ENCODE data around the gene ZYG11B.

The ZYG11B gene

GRCh38 chr1:52753169-52753568 is 26.9 kb downstream of the ZYG11B start:
- DNase-seq, result no peak
- H3K9me3 ChIP-seq (ENCODE audit: control extremely low read depth in 1 of 5, control insufficient read depth in 4 of 5, insufficient read depth in 2 of 5, low read depth in 1 of 5, low read length in 4 of 5), result no peaks in the 10 kb centered on the region
- ChIA-PET CTCF (no interaction called here), POLR2A (no interaction called here)
- peaks cover 0 to 7% (median 3%) of the 10 kb centered on the region in 4 experiments for H3K36me3 ChIP-seq (ENCODE audit: control insufficient read depth in 4 of 4, insufficient read depth in 4 of 4, low read length in 3 of 4)
- no peak overlapping the region for H3K4me3 ChIP-seq (ENCODE audit: control insufficient read depth in 1 of 7, extremely low read depth in 1 of 7, insufficient read depth in 4 of 7, low read depth in 2 of 7, low read length in 6 of 7)
- 100% methylated on average over 2 of the region's 4 CpGs for WGBS (ENCODE audit: insufficient coverage)
- peaks cover 0 to 7% (median 3%) of the 10 kb centered on the region in 4 experiments for H3K4me1 ChIP-seq (ENCODE audit: control extremely low read depth in 1 of 4, control insufficient read depth in 4 of 4, insufficient read depth in 4 of 4, low read length in 3 of 4)
- H3K27ac ChIP-seq (ENCODE audit: insufficient read depth in 1 of 2, low read depth in 1 of 2, low read length in 2 of 2, poor library complexity in 1 of 2, severe bottlenecking in 2 of 2), result no peak overlapping the region
- H3K27me3 ChIP-seq (replicated peaks in 2 of 5; ENCODE audit: control insufficient read depth in 4 of 5, insufficient read depth in 5 of 5, low read length in 4 of 5), result no peaks in the 10 kb centered on the region

DNA sequence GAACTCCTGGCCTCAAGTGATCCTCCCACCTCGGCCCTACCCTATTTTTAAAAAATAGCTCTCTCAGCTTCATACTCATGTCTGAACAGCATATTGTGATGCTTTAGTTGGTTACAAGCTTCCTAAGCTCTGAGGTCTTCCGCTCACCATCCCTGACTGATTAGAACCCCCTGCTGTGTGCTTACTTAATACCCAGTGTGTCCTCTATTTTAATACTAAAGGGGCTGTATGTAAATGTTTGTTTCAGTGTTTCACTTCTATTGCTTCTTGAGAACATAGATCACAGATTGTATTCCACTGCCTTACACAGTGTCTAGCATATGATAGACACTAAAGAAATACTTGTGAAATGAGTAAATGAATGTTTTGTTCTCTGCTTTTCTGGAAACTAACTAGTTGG is 29.8 kb downstream of the ZYG11B start:
- peaks cover 0 to 7% (median 3%) of the 10 kb centered on the region in 4 experiments for H3K4me1 ChIP-seq (ENCODE audit: control extremely low read depth in 1 of 4, control insufficient read depth in 4 of 4, insufficient read depth in 4 of 4, low read length in 3 of 4)

GRCh38 chr1:52759908-52760307 is 33.7 kb downstream of the ZYG11B start:
- H3K4me1 ChIP-seq (ENCODE audit: control extremely low read depth in 1 of 4, control insufficient read depth in 4 of 4, insufficient read depth in 4 of 4, low read length in 3 of 4), result no peaks in the 10 kb centered on the region
- peaks cover 3 to 16% (median 6%) of the 10 kb centered on the region in 4 experiments for H3K36me3 ChIP-seq (ENCODE audit: control insufficient read depth in 4 of 4, insufficient read depth in 4 of 4, low read length in 3 of 4)
- H3K27ac ChIP-seq (ENCODE audit: insufficient read depth in 1 of 2, low read depth in 1 of 2, low read length in 2 of 2, poor library complexity in 1 of 2, severe bottlenecking in 2 of 2), result no peak overlapping the region
- H3K27me3 ChIP-seq (replicated peaks in 2 of 5; ENCODE audit: control insufficient read depth in 4 of 5, insufficient read depth in 5 of 5, low read length in 4 of 5), result no peaks in the 10 kb centered on the region
- no peak for DNase-seq
- CTCF ChIA-PET, result no interaction called here
- POLR2A ChIA-PET, result no interaction called here
- WGBS (ENCODE audit: insufficient coverage), result 96% methylated on average over 8 of the region's 10 CpGs
- H3K4me3 ChIP-seq (ENCODE audit: control insufficient read depth in 1 of 7, extremely low read depth in 1 of 7, insufficient read depth in 4 of 7, low read depth in 2 of 7, low read length in 6 of 7), result no peak overlapping the region
- no peaks in the 10 kb centered on the region for H3K9me3 ChIP-seq (ENCODE audit: control extremely low read depth in 1 of 5, control insufficient read depth in 4 of 5, insufficient read depth in 2 of 5, low read depth in 1 of 5, low read length in 4 of 5)

More for the DNA sequence above, 29.8 kb downstream of the ZYG11B start:
- Histone ChIP-seq H3K27me3 (replicated peaks in 2 of 5; ENCODE audit: control insufficient read depth in 4 of 5, insufficient read depth in 5 of 5, low read length in 4 of 5) (no peaks in the 10 kb centered on the region), H3K4me3 (ENCODE audit: control insufficient read depth in 1 of 7, extremely low read depth in 1 of 7, insufficient read depth in 4 of 7, low read depth in 2 of 7, low read length in 6 of 7) (no peak overlapping the region), H3K9me3 (ENCODE audit: control extremely low read depth in 1 of 5, control insufficient read depth in 4 of 5, insufficient read depth in 2 of 5, low read depth in 1 of 5, low read length in 4 of 5) (no peaks in the 10 kb centered on the region), H3K27ac (ENCODE audit: insufficient read depth in 1 of 2, low read depth in 1 of 2, low read length in 2 of 2, poor library complexity in 1 of 2, severe bottlenecking in 2 of 2) (no peak overlapping the region), H3K36me3 (ENCODE audit: control insufficient read depth in 4 of 4, insufficient read depth in 4 of 4, low read length in 3 of 4) (peaks cover 0 to 10% (median 5%) of the 10 kb centered on the region in 4 experiments)
- CTCF ChIA-PET, result no interaction called here
- no peak for DNase-seq
- 100% methylated on average over 1 of the region's 2 CpGs for WGBS (ENCODE audit: insufficient coverage)
- POLR2A ChIA-PET, result no interaction called here

GRCh38 chr1:52767596-52768280 is 41.5 kb downstream of the ZYG11B start:
- Histone ChIP-seq H3K27me3 (replicated peaks in 2 of 5; ENCODE audit: control insufficient read depth in 4 of 5, insufficient read depth in 5 of 5, low read length in 4 of 5) (no peaks in the 10 kb centered on the region), H3K4me3 (ENCODE audit: control insufficient read depth in 1 of 7, extremely low read depth in 1 of 7, insufficient read depth in 4 of 7, low read depth in 2 of 7, low read length in 6 of 7) (no peak overlapping the region), H3K36me3 (ENCODE audit: control insufficient read depth in 4 of 4, insufficient read depth in 4 of 4, low read length in 3 of 4) (peaks cover 0 to 15% (median 11%) of the 10 kb centered on the region in 4 experiments), H3K27ac (ENCODE audit: insufficient read depth in 1 of 2, low read depth in 1 of 2, low read length in 2 of 2, poor library complexity in 1 of 2, severe bottlenecking in 2 of 2) (no peak overlapping the region), H3K9me3 (ENCODE audit: control extremely low read depth in 1 of 5, control insufficient read depth in 4 of 5, insufficient read depth in 2 of 5, low read depth in 1 of 5, low read length in 4 of 5) (no peaks in the 10 kb centered on the region), H3K4me1 (ENCODE audit: control extremely low read depth in 1 of 4, control insufficient read depth in 4 of 4, insufficient read depth in 4 of 4, low read length in 3 of 4) (peaks cover 0 to 6% (median 5%) of the 10 kb centered on the region in 4 experiments)
- CTCF ChIA-PET, result no interaction called here
- POLR2A ChIA-PET, result no interaction called here
- peak in 2 of 3 donors; percentile 3 to 20 for DNase-seq
- WGBS (ENCODE audit: insufficient coverage), result no CpG with 5 or more reads among the region's 4 CpGs

DNA sequence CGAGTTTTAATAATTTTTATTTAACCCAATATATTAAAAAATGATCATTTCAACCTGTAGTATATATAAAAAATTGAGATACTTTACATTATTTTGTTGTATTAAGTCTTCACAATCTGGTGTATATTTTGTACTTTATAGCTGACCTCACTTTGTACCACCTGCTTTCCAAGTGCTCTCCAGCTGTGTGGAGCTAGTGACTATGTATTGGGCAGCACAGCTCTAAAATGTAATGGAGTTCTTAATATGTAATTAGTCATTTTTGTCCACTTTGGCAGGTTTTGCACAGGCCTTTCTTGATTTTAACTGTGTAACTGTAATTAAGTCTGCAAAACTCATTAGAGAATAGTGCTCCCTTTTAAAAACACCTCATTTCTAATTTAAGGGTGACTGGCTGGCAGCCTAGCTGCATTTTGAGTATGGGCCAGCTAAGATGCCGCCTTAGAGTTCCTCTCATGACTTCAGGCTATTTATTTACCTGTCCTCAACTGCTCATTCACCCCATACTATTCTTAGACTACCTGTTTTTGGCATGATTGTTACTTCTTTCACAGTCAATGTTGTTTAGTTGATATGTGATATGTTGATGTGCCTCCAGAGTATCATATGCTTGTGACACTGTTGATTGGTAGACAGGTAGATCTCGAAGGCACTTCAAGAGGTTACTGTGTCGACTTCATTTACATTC is 43.2 kb downstream of the ZYG11B start:
- Histone ChIP-seq H3K4me1 (ENCODE audit: control extremely low read depth in 1 of 4, control insufficient read depth in 4 of 4, insufficient read depth in 4 of 4, low read length in 3 of 4) (peaks cover 0 to 6% (median 5%) of the 10 kb centered on the region in 4 experiments), H3K9me3 (ENCODE audit: control extremely low read depth in 1 of 5, control insufficient read depth in 4 of 5, insufficient read depth in 2 of 5, low read depth in 1 of 5, low read length in 4 of 5) (no peaks in the 10 kb centered on the region), H3K36me3 (ENCODE audit: control insufficient read depth in 4 of 4, insufficient read depth in 4 of 4, low read length in 3 of 4) (peaks cover 0 to 15% (median 14%) of the 10 kb centered on the region in 4 experiments), H3K27me3 (replicated peaks in 2 of 5; ENCODE audit: control insufficient read depth in 4 of 5, insufficient read depth in 5 of 5, low read length in 4 of 5) (no peaks in the 10 kb centered on the region), H3K4me3 (ENCODE audit: control insufficient read depth in 1 of 7, extremely low read depth in 1 of 7, insufficient read depth in 4 of 7, low read depth in 2 of 7, low read length in 6 of 7) (no peak overlapping the region), H3K27ac (ENCODE audit: insufficient read depth in 1 of 2, low read depth in 1 of 2, low read length in 2 of 2, poor library complexity in 1 of 2, severe bottlenecking in 2 of 2) (no peak overlapping the region)
- POLR2A ChIA-PET, result no interaction called here
- no peak for DNase-seq
- CTCF ChIA-PET, result no interaction called here
- no CpG with 5 or more reads among the region's 4 CpGs for WGBS (ENCODE audit: insufficient coverage)

- no peaks in the 10 kb centered on the region for H3K9me3 ChIP-seq (ENCODE audit: control extremely low read depth in 1 of 5, control insufficient read depth in 4 of 5, insufficient read depth in 2 of 5, low read depth in 1 of 5, low read length in 4 of 5)
- peaks cover 0 to 6% (median 5%) of the 10 kb centered on the region in 4 experiments for H3K4me1 ChIP-seq (ENCODE audit: control extremely low read depth in 1 of 4, control insufficient read depth in 4 of 4, insufficient read depth in 4 of 4, low read length in 3 of 4)
- peaks cover 0 to 18% (median 14%) of the 10 kb centered on the region in 4 experiments for H3K36me3 ChIP-seq (ENCODE audit: control insufficient read depth in 4 of 4, insufficient read depth in 4 of 4, low read length in 3 of 4)
- H3K4me3 ChIP-seq (ENCODE audit: control insufficient read depth in 1 of 7, extremely low read depth in 1 of 7, insufficient read depth in 4 of 7, low read depth in 2 of 7, low read length in 6 of 7), result no peak overlapping the region
- ChIA-PET CTCF (no interaction called here), POLR2A (no interaction called here)
- 91% methylated on average over 5 of the region's 7 CpGs for WGBS (ENCODE audit: insufficient coverage)
- no peak for DNase-seq
- no peaks in the 10 kb centered on the region for H3K27me3 ChIP-seq (replicated peaks in 2 of 5; ENCODE audit: control insufficient read depth in 4 of 5, insufficient read depth in 5 of 5, low read length in 4 of 5)
- no peak overlapping the region for H3K27ac ChIP-seq (ENCODE audit: insufficient read depth in 1 of 2, low read depth in 1 of 2, low read length in 2 of 2, poor library complexity in 1 of 2, severe bottlenecking in 2 of 2)
Observed at GRCh38 chr1:52771384-52771783, 45.1 kb downstream of the ZYG11B start.

GRCh38 chr1:52786148-52786547 is 59.9 kb downstream of the ZYG11B start:
- no peak overlapping the region for H3K4me3 ChIP-seq (ENCODE audit: control insufficient read depth in 1 of 7, extremely low read depth in 1 of 7, insufficient read depth in 4 of 7, low read depth in 2 of 7, low read length in 6 of 7)
- POLR2A ChIA-PET, result no interaction called here
- H3K36me3 ChIP-seq (ENCODE audit: control insufficient read depth in 4 of 4, insufficient read depth in 4 of 4, low read length in 3 of 4), result peaks cover 9 to 31% (median 13%) of the 10 kb centered on the region in 4 experiments
- no peaks in the 10 kb centered on the region for H3K27me3 ChIP-seq (replicated peaks in 2 of 5; ENCODE audit: control insufficient read depth in 4 of 5, insufficient read depth in 5 of 5, low read length in 4 of 5)
- no peaks in the 10 kb centered on the region for H3K4me1 ChIP-seq (ENCODE audit: control extremely low read depth in 1 of 4, control insufficient read depth in 4 of 4, insufficient read depth in 4 of 4, low read length in 3 of 4)
- H3K27ac ChIP-seq (ENCODE audit: insufficient read depth in 1 of 2, low read depth in 1 of 2, low read length in 2 of 2, poor library complexity in 1 of 2, severe bottlenecking in 2 of 2), result no peak overlapping the region
- DNase-seq, result no peak
- no peaks in the 10 kb centered on the region for H3K9me3 ChIP-seq (ENCODE audit: control extremely low read depth in 1 of 5, control insufficient read depth in 4 of 5, insufficient read depth in 2 of 5, low read depth in 1 of 5, low read length in 4 of 5)
- WGBS (ENCODE audit: insufficient coverage), result 95% methylated on average over 2 of the region's 4 CpGs
- CTCF ChIA-PET, result no interaction called here

All from common myeloid progenitor, CD34-positive (primary cell).